ENCODE measurements around the gene GPX2. TPM values are rescaled to one million over a fixed set of nuclear protein-coding genes. Genes with fewer than 3 reads are reported as not detected.

The GPX2 gene
- total and polyA plus RNA-seq, 2 of the 8 experiments (the other 6 are each of a cell fraction or from before 2014, with no cell fraction given), result 0.30 to 0.89 TPM

GRCh38 chr14:64937821-64938193 is 4.7 kb downstream of the GPX2 start:
- H3K79me2 ChIP-seq (ENCODE audit: control insufficient read depth in 1 of 2, insufficient read depth in 2 of 2, low read length in 2 of 2), result no peaks in the 10 kb centered on the region
- H4K8ac ChIP-seq (ENCODE audit: extremely low read depth, insufficient read depth, low read length), result no peak overlapping the region
- no peak overlapping the region for H2AFZ ChIP-seq (ENCODE audit: low read length)
- H4K20me1 ChIP-seq (replicated peaks in 1 of 2; ENCODE audit: control insufficient read depth in 1 of 2, insufficient read depth in 2 of 2, low read length in 2 of 2), result no peaks in the 10 kb centered on the region
- H3K18ac ChIP-seq (ENCODE audit: extremely low read depth, low read length), result no peak overlapping the region
- no peak overlapping the region for H2BK12ac ChIP-seq (ENCODE audit: low read depth, low read length)
- H3K27ac ChIP-seq (ENCODE audit: low read depth, low read length), result no peak overlapping the region
- ChIA-PET CTCF (ENCODE audit: partially characterized antibody) (interaction anchor here (0.7 to 1.4 kb wide), 3 partner anchors 9 to 45 kb away, joined by 3 to 4 read pairs (median 3); no protein-coding TSS in a partner anchor), POLR2A (ENCODE audit: partially characterized antibody) (interaction anchor here (1.0 kb wide), 1 partner anchor 14 kb away, joined by 3 read pairs; no protein-coding TSS in a partner anchor)
- no peaks in the 10 kb centered on the region; the same call in 1 of the 2 replicates for H3K79me1 ChIP-seq (ENCODE audit: low read depth, low read length)
- H3K14ac ChIP-seq (ENCODE audit: insufficient read length), result no peak overlapping the region
- H3K4me2 ChIP-seq (ENCODE audit: insufficient read depth in 1 of 2, low read depth in 2 of 2, low read length in 2 of 2), result no peak overlapping the region
- TF ChIP-seq CTCF (IDR thresholded peaks at IDR 0.05; ENCODE audit: control extremely low read depth in 1 of 3, insufficient read depth in 1 of 3, low read depth in 1 of 3, low read length in 3 of 3), result peak in 1 of 3 experiments; percentile 32; a peak in 1 of 4 replicates
- peak; percentile 33 to 45 for TF ChIP-seq RAD21 (IDR thresholded peaks at IDR 0.05 in 1 of 2, conservative IDR thresholded peaks at IDR 0.05 in 1 of 2; ENCODE audit: low read depth in 2 of 2, low read length in 2 of 2)
- no peak for TF ChIP-seq SP4 (IDR thresholded peaks at IDR 0.05; ENCODE audit: low read length)
- no peak for TF ChIP-seq JUND (IDR thresholded peaks at IDR 0.05; ENCODE audit: low read length)
- FAIRE-seq, result no peak
- peaks cover 0 to 13% (median 3%) of the 10 kb centered on the region in 4 experiments; a peak in 3 of 8 replicates for H3K36me3 ChIP-seq (ENCODE audit: control insufficient read depth in 2 of 4, insufficient read depth in 4 of 4, low read length in 3 of 4)
- H3K23me2 ChIP-seq (ENCODE audit: low read depth, low read length), result no peaks in the 10 kb centered on the region; the same call in 1 of the 2 replicates
- no peak overlapping the region for H4K91ac ChIP-seq (replicated peaks; ENCODE audit: insufficient read length, low read length)
- no peak overlapping the region for H2AK5ac ChIP-seq (ENCODE audit: low read depth, low read length)
- WGBS, 2 experiments (ENCODE audit: extremely low coverage in 1 of 2, insufficient coverage in 1 of 2, insufficient read length in 1 of 2, insufficient replicate concordance in 2 of 2, low coverage in 1 of 2, low lambda C conversion rate in 2 of 2, missing lambda C conversion rate in 1 of 2), result 90% methylated on average over 1 of the region's 1 CpG; no CpG with 5 or more reads in 1 of the 2 experiments
- H3K4ac ChIP-seq (replicated peaks; ENCODE audit: insufficient read length, low read depth, low read length), result no peak overlapping the region
- H3K27me3 ChIP-seq (replicated peaks in 1 of 4; ENCODE audit: control insufficient read depth in 3 of 4, extremely low read depth in 1 of 4, insufficient read depth in 3 of 4, low read length in 3 of 4), result no peaks in the 10 kb centered on the region
- no peak overlapping the region for H2BK5ac ChIP-seq (ENCODE audit: low read depth, low read length)
- DNase-seq (ENCODE audit: low read depth in 1 of 2, low spot score in 2 of 2), result no peak
- H2BK15ac ChIP-seq (ENCODE audit: low read length), result no peak overlapping the region
- no peaks in the 10 kb centered on the region for H3K9me3 ChIP-seq (ENCODE audit: insufficient read depth in 2 of 2, low read depth in 1 of 2, low read length in 1 of 2)
- no peak overlapping the region for H4K5ac ChIP-seq (ENCODE audit: insufficient read length, low read depth, low read length)
- H2BK120ac ChIP-seq (replicated peaks; ENCODE audit: low read depth, low read length), result no peak overlapping the region
- no peak overlapping the region for H3K56ac ChIP-seq (replicated peaks; ENCODE audit: insufficient read length, low read depth, low read length)
- H3K4me3 ChIP-seq (ENCODE audit: extremely low read depth in 1 of 4, insufficient read depth in 2 of 4, low read depth in 3 of 4, low read length in 4 of 4), result no peak overlapping the region
- no peak overlapping the region for H3K23ac ChIP-seq (ENCODE audit: insufficient read length)
- H3K4me1 ChIP-seq (replicated peaks in 1 of 4; ENCODE audit: control insufficient read depth in 3 of 4, insufficient read depth in 4 of 4, low read length in 3 of 4), result peaks cover 0 to 3% (median under 1%) of the 10 kb centered on the region in 4 experiments; a peak in 3 of 7 replicates
- no peak overlapping the region for H3K9ac ChIP-seq (replicated peaks in 1 of 4; ENCODE audit: extremely low read depth in 1 of 4, low read depth in 3 of 4, low read length in 3 of 4)
- no peak overlapping the region for H2BK20ac ChIP-seq (ENCODE audit: low read length)
